Hepatocyte (in vitro differentiated cells): ENCODE results near the gene MMRN2. TPM values are rescaled to one million over a fixed set of nuclear protein-coding genes. Genes with fewer than 3 reads are reported as not detected.
"Not testable (repeated sequence)": the region's sequence is repeated elsewhere in the genome, so short reads cannot be mapped to it uniquely, and the experiment has no call there.

Source experiments
- DNase-seq: peaks from one replicate; pipeline ENCODE4 v3.0.0-alpha.2; 2016; ENCODE audit warnings: low spot score
- H2AFZ ChIP-seq: fragments of 200-600 bp; sonication (generic); 2 replicates; pipeline ENCODE4 v1.6.0; 2016; ENCODE audit warnings: antibody characterized with exemption, mild to moderate bottlenecking
- H3K27ac ChIP-seq: fragments of 200-600 bp; sonication (generic); 2 replicates; pipeline ENCODE4 v1.5.1; 2016; ENCODE audit warnings: mild to moderate bottlenecking
- H3K27me3 ChIP-seq: fragments of 200-600 bp; sonication (generic); 2 replicates; pipeline ENCODE4 v1.6.1; 2016
- H3K36me3 ChIP-seq: fragments of 200-600 bp; sonication (generic); replicated peaks from 2 replicates; pipeline ENCODE4 v1.5.1; 2016; ENCODE audit warnings: low read depth; ENCODE audit not compliant: insufficient read depth
- H3K4me1 ChIP-seq: fragments of 200-600 bp; sonication (generic); 2 replicates; pipeline ENCODE4 v1.5.1; 2016; ENCODE audit warnings: mild to moderate bottlenecking, moderate library complexity; ENCODE audit not compliant: insufficient read depth
- H3K4me2 ChIP-seq: fragments of 200-600 bp; sonication (generic); 2 replicates; pipeline ENCODE4 v1.6.0; 2016
- H3K4me3 ChIP-seq: fragments of 200-600 bp; sonication (generic); 2 replicates; pipeline ENCODE4 v1.5.1; 2016; ENCODE audit warnings: mild to moderate bottlenecking
- H3K79me2 ChIP-seq: fragments of 200-600 bp; sonication (generic); 2 replicates; pipeline ENCODE4 v1.6.0; 2017; ENCODE audit warnings: mild to moderate bottlenecking
- H3K9me2 ChIP-seq: fragments of 200-600 bp; sonication (generic); replicated peaks from 2 replicates; pipeline ENCODE4 v1.6.0; 2017; ENCODE audit warnings: mild to moderate bottlenecking; ENCODE audit not compliant: insufficient read depth
- H3K9me3 ChIP-seq: fragments of 200-600 bp; sonication (generic); 2 replicates; pipeline ENCODE4 v1.5.1; 2016; ENCODE audit warnings: low read depth, mild to moderate bottlenecking
- H4K20me1 ChIP-seq: fragments of 200-600 bp; sonication (generic); 2 replicates; pipeline ENCODE4 v1.6.0; 2016; ENCODE audit warnings: mild to moderate bottlenecking; ENCODE audit not compliant: insufficient read depth, poor library complexity, severe bottlenecking
- CTCF ChIP-seq: fragments of 200-600 bp; sonication (generic); IDR thresholded peaks from 2 replicates; pipeline ENCODE4 v1.5.1; 2016; ENCODE audit warnings: antibody characterized with exemption, mild to moderate bottlenecking; ENCODE audit not compliant: poor library complexity
- EZH2 ChIP-seq: fragments of 200-600 bp; sonication (generic); IDR thresholded peaks from 2 replicates; pipeline ENCODE4 v1.6.1; 2016; ENCODE audit warnings: antibody characterized with exemption, mild to moderate bottlenecking, borderline replicate concordance
- EZH2phosphoT487 ChIP-seq: fragments of 200-600 bp; sonication (generic); IDR thresholded peaks from one replicate; pipeline ENCODE4 v1.6.1; 2018; ENCODE audit warnings: antibody characterized with exemption, mild to moderate bottlenecking, low read depth, moderate library complexity; ENCODE audit not compliant: unreplicated experiment, severe bottlenecking
- WGBS: methylation state at CpG from one replicate; pipeline ENCODE4 v1.1.6; 2016; ENCODE audit warnings: low lambda C conversion rate; ENCODE audit errors: missing lambda C conversion rate; 5-methylcytosine and 5-hydroxymethylcytosine counted together
- polyA plus RNA-seq: library from polyadenylated mRNA; unstranded; fragments of >200 nt; fragmentation: Nextera tagmentation; extraction: Ambion mirVana; gene quantifications from 2 replicates; pipeline ENCODE4 v1.2.1, GENCODE V29; 2016
- total RNA-seq: library from RNA; depleted of rRNA; stranded (reverse); fragments of >200 nt; gene quantifications from 2 replicates; pipeline ENCODE4 v1.2.3, GENCODE V29; 2014

Gene MMRN2
- total and polyA plus RNA-seq, 2 experiments from 2014 or later = 1.9 to 2.2 TPM

GRCh38 chr10:86992929-86993328, 35.5 kb upstream of the MMRN2 start:
- H3K36me3 ChIP-seq = no peaks in the 10 kb centered on the region
- H3K9me3 ChIP-seq = no peaks in the 10 kb centered on the region
- H4K20me1 ChIP-seq = no peaks in the 10 kb centered on the region
- DNase-seq = no peak
- no peak overlapping the region for H3K4me3 ChIP-seq
- H3K27me3 ChIP-seq = no peaks in the 10 kb centered on the region
- no peaks in the 10 kb centered on the region for H3K4me1 ChIP-seq
- no peaks in the 10 kb centered on the region for H3K9me2 ChIP-seq
- H3K79me2 ChIP-seq = no peaks in the 10 kb centered on the region
- no peak overlapping the region for H3K4me2 ChIP-seq
- 73% methylated on average over 2 of the region's 2 CpGs for WGBS
- no peak overlapping the region for H2AFZ ChIP-seq
- TF ChIP-seq EZH2 (no peak), CTCF (no peak), EZH2phosphoT487 (no peak)
- H3K27ac ChIP-seq = no peak overlapping the region

DNA sequence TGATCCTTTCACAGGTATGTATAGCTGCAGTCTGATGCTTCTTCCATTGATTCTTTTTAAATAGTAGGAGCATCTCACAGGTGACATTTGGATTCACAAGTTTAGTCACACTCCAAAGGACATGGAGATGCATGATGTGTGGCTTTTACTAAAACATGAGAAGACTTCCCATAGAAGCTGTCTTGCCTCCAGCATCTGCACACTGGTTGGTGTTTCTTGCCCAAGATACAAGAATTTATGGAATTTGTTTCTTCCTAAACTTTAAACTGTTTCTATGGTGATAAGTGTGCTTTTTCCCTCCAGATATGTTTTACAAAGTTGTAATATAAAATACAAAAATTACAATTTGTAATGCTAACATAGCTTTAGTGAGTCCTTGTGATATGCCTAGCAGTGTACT, 35.0 kb upstream of the MMRN2 start:
- Histone ChIP-seq H3K4me2 (no peak overlapping the region), H3K4me3 (no peak overlapping the region), H2AFZ (no peak overlapping the region), H3K9me2 (no peaks in the 10 kb centered on the region), H3K27me3 (no peaks in the 10 kb centered on the region), H3K79me2 (no peaks in the 10 kb centered on the region), H3K4me1 (no peaks in the 10 kb centered on the region), H4K20me1 (no peaks in the 10 kb centered on the region), H3K36me3 (no peaks in the 10 kb centered on the region), H3K27ac (no peak overlapping the region), H3K9me3 (no peaks in the 10 kb centered on the region)
- no peak for TF ChIP-seq EZH2
- TF ChIP-seq CTCF = no peak
- TF ChIP-seq EZH2phosphoT487 = no peak
- no peak for DNase-seq

- H3K4me3 ChIP-seq, H3K27ac ChIP-seq, H3K9me2 ChIP-seq, H4K20me1 ChIP-seq, H2AFZ ChIP-seq, H3K9me3 ChIP-seq, H3K36me3 ChIP-seq, H3K4me1 ChIP-seq, H3K79me2 ChIP-seq, DNase-seq, H3K4me2 ChIP-seq, H3K27me3 ChIP-seq: not testable (repeated sequence)
- WGBS = 44% methylated on average over 1 of the region's 12 CpGs
These were observed 33.9 kb upstream of the MMRN2 start for GRCh38 chr10:86991362-86991761.

DNA sequence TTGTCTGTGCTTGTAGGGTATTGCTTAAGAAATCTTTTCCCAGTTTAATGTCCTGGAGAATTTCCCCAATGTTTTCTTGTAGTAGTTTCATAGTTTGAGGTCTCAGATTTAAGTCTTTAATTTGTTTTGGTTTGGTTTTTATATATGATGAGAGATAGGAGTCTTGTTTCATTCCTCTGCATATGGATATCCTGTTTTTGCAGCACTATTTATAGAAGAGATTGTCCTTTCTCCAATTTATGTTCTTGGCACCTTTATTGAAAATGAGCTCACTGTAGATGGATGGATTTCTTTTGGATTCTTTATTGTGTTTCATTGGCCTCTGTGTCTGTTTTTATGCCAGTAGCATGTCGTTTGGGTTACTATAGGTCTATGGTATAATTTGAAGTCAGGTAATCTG, 31.1 kb upstream of the MMRN2 start:
- H3K4me2 ChIP-seq = no peak overlapping the region
- no peaks in the 10 kb centered on the region for H3K27me3 ChIP-seq
- H3K36me3 ChIP-seq = no peaks in the 10 kb centered on the region
- H3K4me3 ChIP-seq = no peak overlapping the region
- H3K9me3 ChIP-seq = no peaks in the 10 kb centered on the region
- H3K79me2 ChIP-seq = no peaks in the 10 kb centered on the region
- H2AFZ ChIP-seq = no peak overlapping the region
- TF ChIP-seq EZH2phosphoT487 = no peak
- TF ChIP-seq EZH2 = no peak
- no peak for TF ChIP-seq CTCF
- no peaks in the 10 kb centered on the region for H4K20me1 ChIP-seq
- H3K4me1 ChIP-seq = no peaks in the 10 kb centered on the region
- no peak for DNase-seq
- no peaks in the 10 kb centered on the region for H3K9me2 ChIP-seq
- 63% methylated on average over 1 of the region's 1 CpG for WGBS
- H3K27ac ChIP-seq = no peak overlapping the region

DNA sequence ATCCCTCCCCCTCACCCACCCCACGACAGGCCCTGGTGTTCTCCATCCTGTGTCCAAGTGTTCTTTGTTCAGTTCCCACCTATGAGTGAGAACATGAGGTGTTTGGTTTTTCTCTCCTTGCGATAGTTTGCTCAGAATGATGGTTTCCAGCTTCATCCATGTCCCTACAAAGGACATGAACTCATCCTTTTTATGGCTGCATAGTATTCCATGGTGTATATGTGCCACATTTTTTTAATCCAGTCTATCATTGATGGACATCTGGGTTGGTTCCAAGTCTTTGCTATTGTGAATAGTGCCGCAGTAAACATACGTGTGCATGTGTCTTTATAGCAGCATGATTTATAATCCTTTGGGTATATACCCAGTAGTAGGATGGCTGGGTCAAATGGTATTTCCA, 27.1 kb upstream of the MMRN2 start:
- WGBS = 93% methylated on average over 4 of the region's 4 CpGs

More for the DNA sequence above, 27.1 kb upstream of the MMRN2 start:
- H3K27ac ChIP-seq, H3K4me2 ChIP-seq, H2AFZ ChIP-seq, DNase-seq, H3K27me3 ChIP-seq, H3K4me3 ChIP-seq, H3K4me1 ChIP-seq, H3K36me3 ChIP-seq, H3K9me3 ChIP-seq, H4K20me1 ChIP-seq, H3K79me2 ChIP-seq, H3K9me2 ChIP-seq: not testable (repeated sequence)
